ENCODE results near the gene NCBP1. TPM values are rescaled to one million over a fixed set of nuclear protein-coding genes. Genes with fewer than 3 reads are reported as not detected.

Gene NCBP1
- total RNA-seq, 1 experiment from 2014 or later = 59.7 TPM

DNA sequence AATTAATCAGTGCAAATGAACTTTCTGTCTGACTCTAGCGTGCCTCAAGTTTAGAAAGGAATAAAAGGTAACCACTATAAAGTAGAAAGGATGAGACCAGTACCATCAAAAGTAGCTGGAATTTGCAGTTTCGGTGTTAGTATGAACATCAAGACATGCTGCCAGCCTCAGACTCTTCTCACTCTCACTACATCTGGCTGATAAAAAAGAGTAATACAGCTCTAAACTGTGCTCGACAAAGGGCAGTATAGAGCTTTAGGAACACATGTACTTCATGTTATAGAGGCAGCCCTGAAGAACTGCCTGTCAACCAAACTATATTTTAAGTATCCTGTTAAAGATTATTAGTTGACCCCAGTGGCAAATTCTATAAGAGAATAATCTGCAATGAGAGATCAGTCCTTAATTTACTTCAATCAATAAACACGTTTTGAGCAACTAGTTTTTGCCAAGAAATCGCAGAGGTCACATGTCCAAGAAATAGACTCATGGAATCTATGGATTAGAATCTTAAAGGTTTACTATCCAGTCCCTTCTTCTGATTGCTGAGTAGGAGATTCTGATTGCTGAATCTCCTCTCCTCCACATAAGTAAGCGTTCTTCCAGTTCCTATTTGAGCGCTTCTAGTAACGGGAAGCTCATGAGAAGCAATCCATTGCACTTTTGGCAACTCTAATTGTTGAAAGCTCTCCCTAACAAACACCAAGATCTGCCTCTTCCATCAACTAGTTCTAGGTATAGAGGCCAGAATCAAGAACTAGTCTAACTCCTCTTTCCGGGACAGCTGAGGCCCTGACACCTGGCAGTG is 62.6 kb downstream of the NCBP1 start:
- ChIA-PET POLR2A (interaction anchor here (0.6 to 1.8 kb wide), 4 partner anchors 56 to 226 kb away, joined by 3 to 12 read pairs (median 4); partner anchors contain the start of genes NCBP1, TRMO and TSTD2), CTCF (interaction anchor here (0.5 to 1.5 kb wide), 7 partner anchors 63 to 328 kb away, joined by 3 to 4 read pairs (median 3); partner anchors contain the start of gene TSTD2)
- TSS peak; percentile 25 for BruUV-seq (replicated peaks)
- Mint-ChIP-seq H3K4me1 (ENCODE audit: low read depth, unreplicated experiment) (peaks cover 41% of the 10 kb centered on the region), H3K36me3 (ENCODE audit: insufficient read depth, unreplicated experiment) (peaks cover 11% of the 10 kb centered on the region), H3K4me3 (ENCODE audit: unreplicated experiment) (peak overlapping the region; percentile 78), H3K27me3 (ENCODE audit: insufficient read depth, unreplicated experiment) (no peaks in the 10 kb centered on the region), H3K9me3 (ENCODE audit: unreplicated experiment) (no peaks in the 10 kb centered on the region), H3K27ac (ENCODE audit: unreplicated experiment) (peak overlapping the region; percentile 68)
- Histone ChIP-seq H3K4me1 (peaks cover 14% of the 10 kb centered on the region; the same call in 1 of the 2 replicates), H3K9me3 (no peaks in the 10 kb centered on the region), H3K4me3 (ENCODE audit: low read depth, low read length) (peak overlapping the region; percentile 66), H3K27me3 (replicated peaks; ENCODE audit: control insufficient read depth, insufficient read depth, low read length) (no peaks in the 10 kb centered on the region), H3K36me3 (ENCODE audit: control insufficient read depth, insufficient read depth, low read length) (no peaks in the 10 kb centered on the region)
- no peak for DNase-seq
- intact Hi-C loops (cut with micrococcal nuclease; ENCODE audit: unreplicated experiment) = loop anchor here (2.0 to 5.0 kb wide), 2 partner anchors 63 to 206 kb away; partner anchors contain the start of genes NCBP1 and TSTD2
- TF ChIP-seq, protein P1, sequence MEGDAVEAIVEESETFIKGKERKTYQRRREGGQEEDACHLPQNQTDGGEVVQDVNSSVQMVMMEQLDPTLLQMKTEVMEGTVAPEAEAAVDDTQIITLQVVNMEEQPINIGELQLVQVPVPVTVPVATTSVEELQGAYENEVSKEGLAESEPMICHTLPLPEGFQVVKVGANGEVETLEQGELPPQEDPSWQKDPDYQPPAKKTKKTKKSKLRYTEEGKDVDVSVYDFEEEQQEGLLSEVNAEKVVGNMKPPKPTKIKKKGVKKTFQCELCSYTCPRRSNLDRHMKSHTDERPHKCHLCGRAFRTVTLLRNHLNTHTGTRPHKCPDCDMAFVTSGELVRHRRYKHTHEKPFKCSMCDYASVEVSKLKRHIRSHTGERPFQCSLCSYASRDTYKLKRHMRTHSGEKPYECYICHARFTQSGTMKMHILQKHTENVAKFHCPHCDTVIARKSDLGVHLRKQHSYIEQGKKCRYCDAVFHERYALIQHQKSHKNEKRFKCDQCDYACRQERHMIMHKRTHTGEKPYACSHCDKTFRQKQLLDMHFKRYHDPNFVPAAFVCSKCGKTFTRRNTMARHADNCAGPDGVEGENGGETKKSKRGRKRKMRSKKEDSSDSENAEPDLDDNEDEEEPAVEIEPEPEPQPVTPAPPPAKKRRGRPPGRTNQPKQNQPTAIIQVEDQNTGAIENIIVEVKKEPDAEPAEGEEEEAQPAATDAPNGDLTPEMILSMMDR (IDR thresholded peaks at IDR 0.05; ENCODE audit: insufficient read depth in 1 of 2, low read depth in 1 of 2, low read length in 1 of 2, severe bottlenecking in 1 of 2, unreplicated experiment in 1 of 2) = no peak

DNA sequence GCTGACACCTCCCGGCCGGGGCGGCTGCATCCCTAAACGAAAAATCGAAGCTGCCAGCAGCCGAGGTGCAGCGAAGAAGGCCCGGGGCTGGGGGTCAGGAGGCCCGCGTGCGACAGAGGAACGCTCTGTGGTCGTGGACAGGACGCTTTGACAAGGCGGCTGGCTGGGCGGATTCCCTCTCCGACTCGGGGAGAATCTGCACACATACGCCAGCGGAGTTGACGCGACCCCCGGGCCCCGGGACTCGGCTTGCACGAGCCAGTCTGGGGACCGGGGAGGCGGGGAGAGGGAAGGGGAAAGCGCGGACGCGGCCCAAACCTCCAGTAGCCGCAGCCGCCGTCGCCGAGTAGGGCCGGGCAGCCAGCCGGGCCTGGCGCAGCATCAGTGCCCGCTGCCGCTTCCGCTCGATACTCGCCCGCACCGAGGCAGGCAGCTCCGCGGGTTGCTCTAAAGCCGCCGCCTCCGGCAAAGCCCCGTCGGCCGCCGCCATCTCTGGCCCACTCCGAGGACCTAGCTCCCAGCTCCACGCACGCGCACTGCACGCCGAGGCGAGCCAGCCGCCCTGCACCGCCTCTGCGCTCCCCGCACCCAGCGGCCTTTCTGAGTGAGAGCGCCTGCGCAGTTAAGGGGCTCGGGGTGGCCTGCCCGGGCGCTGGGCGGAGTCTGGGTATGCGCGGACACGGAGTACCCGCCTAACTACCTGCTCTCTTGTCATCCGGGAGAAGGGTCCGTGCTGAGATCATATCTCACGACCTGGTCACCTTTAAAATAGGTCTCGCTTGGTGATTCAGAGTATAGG is 63.4 kb downstream of the NCBP1 start, which contains the start of gene XPA:
Gene XPA (minus strand): TSS at position 538 of the 799 bp plus-strand sequence. CDS start 48 bp downstream, at position 490.
- Mint-ChIP-seq H3K4me3 (ENCODE audit: unreplicated experiment) (peak within 1 kb of the TSS; percentile 78), H3K4me1 (ENCODE audit: low read depth, unreplicated experiment) (peaks cover 41% of the 10 kb centered on the region), H3K36me3 (ENCODE audit: insufficient read depth, unreplicated experiment) (peaks cover 9% of the 10 kb centered on the region), H3K27me3 (ENCODE audit: insufficient read depth, unreplicated experiment) (no peaks in the 10 kb centered on the region), H3K27ac (ENCODE audit: unreplicated experiment) (peak within 1 kb of the TSS; percentile 68), H3K9me3 (ENCODE audit: unreplicated experiment) (no peaks in the 10 kb centered on the region)
- no TSS peak for BruUV-seq (replicated peaks)
- ChIA-PET CTCF (interaction anchor here (0.6 to 1.5 kb wide), 7 partner anchors 17 to 204 kb away, joined by 3 to 4 read pairs (median 3); partner anchors contain the start of gene TSTD2), POLR2A (interaction anchor here (0.5 to 1.8 kb wide), 11 partner anchors 12 to 1111 kb away, joined by 3 to 12 read pairs (median 4); partner anchors contain the start of genes ANP32B, NCBP1, TRMO and TSTD2)
- intact Hi-C loops (cut with micrococcal nuclease; ENCODE audit: unreplicated experiment) = loop anchor here (2.0 to 5.0 kb wide), 2 partner anchors 64 to 205 kb away; partner anchors contain the start of genes NCBP1 and TSTD2
- TF ChIP-seq, protein P1 (IDR thresholded peaks at IDR 0.05; ENCODE audit: insufficient read depth in 1 of 2, low read depth in 1 of 2, low read length in 1 of 2, severe bottlenecking in 1 of 2, unreplicated experiment in 1 of 2) = no peak
- Histone ChIP-seq H3K4me3 (ENCODE audit: low read depth, low read length) (peak within 1 kb of the TSS; percentile 66), H3K4me1 (peaks cover 14% of the 10 kb centered on the region; the same call in 1 of the 2 replicates), H3K27me3 (replicated peaks; ENCODE audit: control insufficient read depth, insufficient read depth, low read length) (no peaks in the 10 kb centered on the region), H3K36me3 (ENCODE audit: control insufficient read depth, insufficient read depth, low read length) (no peaks in the 10 kb centered on the region), H3K9me3 (no peaks in the 10 kb centered on the region)
- peak; percentile 98 for DNase-seq

Data from Caco-2 (cell line).